ENCODE measurements around the gene EHD4. TPM values are rescaled to one million over a fixed set of nuclear protein-coding genes. Genes with fewer than 3 reads are reported as not detected.

EHD4 gene
- total and polyA plus RNA-seq, 9 of the 15 experiments (the other 6 are each of a cell fraction or from before 2014, with no cell fraction given): 0.89 to 10.3 (median 6.4) TPM

DNA sequence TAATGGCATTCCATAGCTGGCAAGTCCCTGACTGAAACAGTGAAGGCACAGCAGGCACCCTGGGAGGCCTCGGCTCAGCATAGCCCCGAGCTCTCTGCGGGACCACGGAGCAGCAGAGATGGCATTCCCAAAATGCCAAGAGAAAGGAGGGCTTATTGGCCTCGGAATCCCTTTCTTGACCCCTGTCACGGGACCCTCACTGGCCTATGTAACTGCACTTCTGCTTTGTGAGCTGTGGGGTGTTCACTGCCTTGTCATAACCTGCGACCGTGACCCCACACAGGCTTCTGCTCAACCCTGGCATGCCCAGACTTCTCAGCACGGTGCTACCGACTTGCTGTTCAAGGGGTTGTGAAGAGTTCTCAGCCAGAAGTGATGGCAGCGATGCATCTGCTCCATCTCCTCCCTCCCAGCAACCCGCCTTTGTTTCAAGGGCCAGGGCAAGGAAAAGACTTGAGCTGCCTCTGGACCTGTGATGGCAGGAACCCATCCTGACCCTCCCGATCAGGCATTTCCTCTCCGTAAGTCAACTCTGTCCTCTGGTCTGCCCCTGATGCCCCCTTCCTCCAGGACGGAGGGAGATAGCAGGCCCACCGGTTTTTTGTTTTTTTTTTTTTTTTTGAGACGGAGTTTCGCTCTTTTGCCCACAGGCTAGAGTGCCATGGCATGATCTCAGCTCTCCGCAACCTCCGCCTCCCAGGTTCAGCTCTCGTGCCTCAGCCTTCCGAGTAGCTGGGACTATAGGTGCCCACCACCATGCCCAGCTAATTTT, 30.5 kb downstream of the EHD4 start (continued):
- TF ChIP-seq, protein P1, sequence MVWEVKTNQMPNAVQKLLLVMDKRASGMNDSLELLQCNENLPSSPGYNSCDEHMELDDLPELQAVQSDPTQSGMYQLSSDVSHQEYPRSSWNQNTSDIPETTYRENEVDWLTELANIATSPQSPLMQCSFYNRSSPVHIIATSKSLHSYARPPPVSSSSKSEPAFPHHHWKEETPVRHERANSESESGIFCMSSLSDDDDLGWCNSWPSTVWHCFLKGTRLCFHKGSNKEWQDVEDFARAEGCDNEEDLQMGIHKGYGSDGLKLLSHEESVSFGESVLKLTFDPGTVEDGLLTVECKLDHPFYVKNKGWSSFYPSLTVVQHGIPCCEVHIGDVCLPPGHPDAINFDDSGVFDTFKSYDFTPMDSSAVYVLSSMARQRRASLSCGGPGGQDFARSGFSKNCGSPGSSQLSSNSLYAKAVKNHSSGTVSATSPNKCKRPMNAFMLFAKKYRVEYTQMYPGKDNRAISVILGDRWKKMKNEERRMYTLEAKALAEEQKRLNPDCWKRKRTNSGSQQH (CRISPR knock-in tag; IDR thresholded peaks at IDR 0.05): no peak
- TF ChIP-seq TCF7L2 (IDR thresholded peaks at IDR 0.05; ENCODE audit: low read depth, low read length): no peak

DNA sequence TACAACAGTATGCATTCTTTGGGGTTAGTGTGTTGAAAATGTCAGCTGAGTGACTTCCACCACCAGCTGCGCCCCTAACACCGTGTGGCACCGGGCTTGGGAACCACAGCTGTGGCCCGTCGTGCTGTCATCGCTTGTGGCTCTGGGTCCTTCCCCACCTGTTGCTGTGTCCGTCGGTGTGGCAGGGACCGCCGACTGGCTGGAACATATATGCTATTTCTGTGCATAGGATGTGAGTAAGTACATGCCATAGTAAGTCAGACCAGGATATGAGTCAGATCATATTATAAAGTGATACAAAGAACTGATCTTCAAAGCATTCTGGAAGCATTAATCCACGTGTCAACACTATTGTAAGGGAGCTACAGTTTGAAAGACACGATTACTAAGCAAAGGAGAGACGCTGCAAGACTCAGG, 31.9 kb downstream of the EHD4 start:
- Histone ChIP-seq H3K27me3 (ENCODE audit: control insufficient read depth in 2 of 2, insufficient read depth in 2 of 2, low read length in 2 of 2) (no peaks in the 10 kb centered on the region), H4K20me1 (replicated peaks; ENCODE audit: control insufficient read depth, insufficient read depth, low read length) (no peaks in the 10 kb centered on the region; the same call in 1 of the 2 replicates), H3K9me3 (replicated peaks; ENCODE audit: control insufficient read depth, insufficient read depth, low read depth, low read length) (no peaks in the 10 kb centered on the region), H3K79me2 (ENCODE audit: control insufficient read depth, insufficient read depth, low read length) (no peaks in the 10 kb centered on the region), H3K36me3 (ENCODE audit: control insufficient read depth, insufficient read depth, low read length) (peaks cover 9% of the 10 kb centered on the region; the same call in 2 of the 3 replicates), H3K9ac (ENCODE audit: insufficient read depth in 1 of 2, low read depth in 2 of 2, low read length in 2 of 2) (no peak overlapping the region; a peak in 1 of 4 replicates), H3K4me3 (no peak overlapping the region), H2AFZ (ENCODE audit: low read depth, low read length) (no peak overlapping the region), H3K9me1 (ENCODE audit: control insufficient read depth, insufficient read depth, low read length) (no peaks in the 10 kb centered on the region), H3K4me2 (ENCODE audit: insufficient read depth, low read length) (no peak overlapping the region), H3K4me1 (replicated peaks in 1 of 2; ENCODE audit: control insufficient read depth in 2 of 2, insufficient read depth in 2 of 2, low read length in 2 of 2) (no peaks in the 10 kb centered on the region; a peak in 2 of 5 replicates), H3K27ac (ENCODE audit: extremely low read depth, low read depth, low read length) (no peak overlapping the region)
- ATAC-seq (no peak), FAIRE-seq (no peak), DNase-seq (ENCODE audit: extremely low read depth in 1 of 4, low spot score in 3 of 4) (no peak)
- 82% methylated on average over 11 of the region's 13 CpGs for WGBS (ENCODE audit: insufficient coverage, low coverage, missing lambda C conversion rate)
- ChIA-PET POLR2A (interaction anchor here (0.7 to 1.8 kb wide), 2 partner anchors 9 to 12 kb away, joined by 3 to 6 read pairs; no protein-coding TSS in a partner anchor), CTCF (ENCODE audit: low intra/inter-chr PET ratio) (no interaction called here)
- in situ Hi-C loops (cut with MboI) (no loop called here), intact Hi-C loops (cut with micrococcal nuclease) (no loop called here)
- no TSS peak for BruUV-seq (replicated peaks)
- TF ChIP-seq ZBTB7A (IDR thresholded peaks at IDR 0.05; ENCODE audit: borderline replicate concordance, control insufficient read depth, low read depth, low read length) (no peak), SOX6 (IDR thresholded peaks at IDR 0.05) (no peak), NONO (IDR thresholded peaks at IDR 0.05; ENCODE audit: low read depth in 2 of 2, low read length in 1 of 2) (no peak)

All from K562 (cell line).